Endodermal cell (in vitro differentiated cells): ENCODE data around the gene TCEANC2. TPM values are rescaled to one million over a fixed set of nuclear protein-coding genes. Genes with fewer than 3 reads are reported as not detected.

Source experiments
- DNase-seq: peaks from one replicate; pipeline ENCODE4 v3.0.0-alpha.2; 2017
- H3K27ac ChIP-seq: 2 replicates; pipeline ENCODE4 v1.5.1; 2013; ENCODE audit warnings: mild to moderate bottlenecking, low read depth, low read length, moderate library complexity
- H3K27me3 ChIP-seq: 2 replicates; pipeline ENCODE4 v1.6.1; 2013; ENCODE audit warnings: mild to moderate bottlenecking, low read length, moderate library complexity; ENCODE audit not compliant: insufficient read depth, control insufficient read depth, poor library complexity, severe bottlenecking
- H3K36me3 ChIP-seq: 2 replicates; pipeline ENCODE4 v1.7.0; 2013; ENCODE audit warnings: mild to moderate bottlenecking, low read length, moderate library complexity; ENCODE audit not compliant: control insufficient read depth, insufficient read depth
- H3K4me1 ChIP-seq: one replicate; pipeline ENCODE4 v1.7.0; 2013; ENCODE audit warnings: low read length; ENCODE audit not compliant: control insufficient read depth, insufficient read depth
- H3K4me3 ChIP-seq: 2 replicates; pipeline ENCODE4 v1.5.1; 2013; ENCODE audit warnings: mild to moderate bottlenecking, low read length, moderate library complexity
- H3K9ac ChIP-seq: 2 replicates; pipeline ENCODE4 v1.6.1; 2013; ENCODE audit warnings: mild to moderate bottlenecking, low read length, moderate library complexity; ENCODE audit not compliant: poor library complexity, severe bottlenecking; ENCODE audit errors: extremely low read depth
- H3K9me3 ChIP-seq: 2 replicates; pipeline ENCODE4 v1.6.1; 2013; ENCODE audit warnings: mild to moderate bottlenecking, low read length, moderate library complexity; ENCODE audit not compliant: control insufficient read depth
- H3K27ac Mint-ChIP-seq: 2 replicates; pipeline ENCODE4 v1.8.0; 2020; ENCODE audit warnings: mixed read lengths
- H3K27me3 Mint-ChIP-seq: 2 replicates; pipeline ENCODE4 v1.8.0; 2021; ENCODE audit warnings: mild to moderate bottlenecking, mixed read lengths; ENCODE audit not compliant: insufficient read depth
- H3K36me3 Mint-ChIP-seq: 2 replicates; pipeline ENCODE4 v1.8.0; 2020; ENCODE audit warnings: low read depth, mixed read lengths
- H3K4me1 Mint-ChIP-seq: 2 replicates; pipeline ENCODE4 v1.8.0; 2020; ENCODE audit warnings: mixed read lengths
- H3K4me3 Mint-ChIP-seq: 2 replicates; pipeline ENCODE4 v1.8.0; 2020; ENCODE audit warnings: mild to moderate bottlenecking, moderate library complexity, mixed read lengths
- H3K9me3 Mint-ChIP-seq: 2 replicates; pipeline ENCODE4 v1.8.0; 2020; ENCODE audit warnings: mild to moderate bottlenecking, mixed read lengths
- WGBS, 2 experiments: methylation state at CpG; one replicate each; pipeline versions ENCODE4 v1.1.5 to v1.1.7; 2013; ENCODE audit warnings: missing lambda C conversion rate in 2 of 2, mixed read lengths in 1 of 2; ENCODE audit not compliant: insufficient coverage in 1 of 2, insufficient read length in 1 of 2; 5-methylcytosine and 5-hydroxymethylcytosine counted together
- microRNA-seq: library from miRNA; unstranded; fragments of <30 nt; microRNA quantifications from one replicate; pipeline ENCODE4 v1.2.0, GENCODE V29; 2020; ENCODE audit warnings: borderline microRNAs expressed
- total RNA-seq, 2 donors: library from RNA; stranded (reverse); fragmentation: NEBNext Ultra II Directional in 1 of 2; extraction: Animal tissue kit (Norgen Biotek cat#: 25700) in 1 of 2; gene quantifications; 2 replicates in 1 of 2; 3 replicates in 1 of 2; pipeline ENCODE4 v1.2.1, GENCODE V29; 2021
- TF ChIP-seq, protein P1 (sequence below): fragments of 200-600 bp; sonication (generic); conservative IDR thresholded peaks from 2 replicates; pipeline ENCODE4 v1.5.0; 2021; ENCODE audit warnings: antibody characterized with exemption, mild to moderate bottlenecking

TCEANC2 gene
- total RNA-seq, 2 donors from 2014 or later: 5.9 to 6.6 TPM

DNA sequence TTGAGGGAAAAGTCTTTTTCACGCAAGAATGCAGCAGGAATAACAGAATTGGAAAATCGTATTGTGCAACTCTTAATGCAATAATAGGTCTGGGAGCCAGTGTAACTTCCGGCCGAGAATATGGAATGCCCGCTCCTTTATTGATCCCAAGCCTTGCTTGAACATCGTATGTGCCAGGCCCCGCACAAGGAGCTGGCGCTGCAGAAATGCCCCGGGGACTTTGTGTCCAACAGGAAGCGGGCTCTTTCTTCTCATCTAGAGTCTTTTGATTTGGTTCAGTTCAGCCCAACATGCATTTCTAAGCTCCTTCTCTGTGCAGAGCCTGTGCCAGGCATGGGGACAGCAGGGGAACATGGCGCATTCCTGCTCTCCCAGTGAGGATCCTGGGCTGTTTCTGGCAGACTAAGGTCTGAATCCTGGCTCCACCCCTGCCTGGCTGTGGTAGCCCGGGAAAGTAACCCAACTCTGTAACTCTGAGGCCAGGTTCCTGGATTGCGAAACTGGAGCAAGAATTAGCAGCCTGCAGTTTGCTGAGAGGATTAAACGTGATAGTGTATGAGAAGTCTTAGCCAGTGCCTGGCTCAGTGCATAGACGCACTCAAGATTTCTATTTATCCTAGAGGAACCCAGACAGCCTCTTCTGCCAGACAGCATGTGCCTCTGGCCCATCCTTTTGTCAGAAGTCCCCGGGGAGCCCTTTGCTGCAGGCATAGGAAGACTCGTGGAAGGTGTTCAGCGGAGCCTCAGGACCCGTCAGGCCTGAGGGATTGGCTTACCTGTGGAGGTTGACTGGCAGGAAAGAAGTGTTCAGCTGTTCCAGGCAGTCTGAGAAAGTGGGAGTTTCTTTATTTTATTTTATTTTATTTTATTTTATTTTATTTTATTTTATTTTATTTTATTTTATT, 100.4 kb downstream of the TCEANC2 start:
- Histone ChIP-seq H3K27me3 (no peaks in the 10 kb centered on the region), H3K4me1 (no peaks in the 10 kb centered on the region), H3K9me3 (no peaks in the 10 kb centered on the region), H3K27ac (no peak overlapping the region), H3K9ac (no peak overlapping the region), H3K4me3 (no peak overlapping the region), H3K36me3 (no peaks in the 10 kb centered on the region)
- no peaks in the 10 kb centered on the region for H3K9me3 Mint-ChIP-seq
- peaks cover 13% of the 10 kb centered on the region for H3K4me1 Mint-ChIP-seq
- TF ChIP-seq, protein P1, sequence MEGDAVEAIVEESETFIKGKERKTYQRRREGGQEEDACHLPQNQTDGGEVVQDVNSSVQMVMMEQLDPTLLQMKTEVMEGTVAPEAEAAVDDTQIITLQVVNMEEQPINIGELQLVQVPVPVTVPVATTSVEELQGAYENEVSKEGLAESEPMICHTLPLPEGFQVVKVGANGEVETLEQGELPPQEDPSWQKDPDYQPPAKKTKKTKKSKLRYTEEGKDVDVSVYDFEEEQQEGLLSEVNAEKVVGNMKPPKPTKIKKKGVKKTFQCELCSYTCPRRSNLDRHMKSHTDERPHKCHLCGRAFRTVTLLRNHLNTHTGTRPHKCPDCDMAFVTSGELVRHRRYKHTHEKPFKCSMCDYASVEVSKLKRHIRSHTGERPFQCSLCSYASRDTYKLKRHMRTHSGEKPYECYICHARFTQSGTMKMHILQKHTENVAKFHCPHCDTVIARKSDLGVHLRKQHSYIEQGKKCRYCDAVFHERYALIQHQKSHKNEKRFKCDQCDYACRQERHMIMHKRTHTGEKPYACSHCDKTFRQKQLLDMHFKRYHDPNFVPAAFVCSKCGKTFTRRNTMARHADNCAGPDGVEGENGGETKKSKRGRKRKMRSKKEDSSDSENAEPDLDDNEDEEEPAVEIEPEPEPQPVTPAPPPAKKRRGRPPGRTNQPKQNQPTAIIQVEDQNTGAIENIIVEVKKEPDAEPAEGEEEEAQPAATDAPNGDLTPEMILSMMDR: no peak
- H3K27me3 Mint-ChIP-seq: peaks cover 2% of the 10 kb centered on the region
- H3K4me3 Mint-ChIP-seq: no peak overlapping the region
- WGBS, 2 experiments: 81% methylated on average over 17 to 19 of the region's 19 CpGs
- no peaks in the 10 kb centered on the region for H3K36me3 Mint-ChIP-seq
- peak overlapping the region; percentile 39 for H3K27ac Mint-ChIP-seq
- DNase-seq: peak; percentile 86

Small RNA genes lying within 50 kb of the gene (microRNA-seq; reads per million reads assigned to microRNA genes)
- gene MIR4781: not detected

Other genes starting within 250 kb of the TCEANC2 start
- 10 to 100 TPM; 32.4 to 38.7 TPM for gene NDC1, start 215.3 kb upstream of the TCEANC2 start, total RNA-seq
- 10 to 100 TPM; 32.7 to 32.8 TPM for gene YIPF1, start 163.8 kb upstream of the TCEANC2 start, total RNA-seq
- not detected for gene DIO1, start 159.4 kb upstream of the TCEANC2 start, total RNA-seq
- gene IFT25, start 107.9 kb upstream of the TCEANC2 start, total RNA-seq: 10 to 100 TPM; 34.8 to 56.7 TPM
- 10 to 100 TPM; 46.0 to 55.1 TPM for gene LRRC42, start 107.3 kb upstream of the TCEANC2 start, total RNA-seq
- gene LDLRAD1, start 35.4 kb upstream of the TCEANC2 start, total RNA-seq: not detected
- gene TMEM59, start 404 bp upstream of the TCEANC2 start, total RNA-seq: 100 to 1,000 TPM in 1 of 2 donors, 10 to 100 TPM in 1; 99.6 to 112 TPM
- not detected for gene CDCP2, start 99.4 kb downstream of the TCEANC2 start, total RNA-seq
- 10 to 100 TPM in 1 of 2 donors, 1 to 10 TPM in 1; 8.2 to 11.0 TPM for gene CYB5RL, start 146.4 kb downstream of the TCEANC2 start, total RNA-seq
- gene MRPL37, start 146.6 kb downstream of the TCEANC2 start, total RNA-seq: 10 to 100 TPM; 84.5 to 95.8 TPM